Measurements from ENCODE around the gene FAM120B. TPM values are rescaled to one million over a fixed set of nuclear protein-coding genes. Genes with fewer than 3 reads are reported as not detected.
A peak's percentile ranks its signal among the peaks of the same experiment; 100 is the strongest.
"Not testable (repeated sequence)": the region's sequence is repeated elsewhere in the genome, so short reads cannot be mapped to it uniquely, and the experiment has no call there.

The FAM120B gene
- total and polyA plus RNA-seq, 8 donors: 5.6 to 18.7 (median 11.7) TPM

DNA sequence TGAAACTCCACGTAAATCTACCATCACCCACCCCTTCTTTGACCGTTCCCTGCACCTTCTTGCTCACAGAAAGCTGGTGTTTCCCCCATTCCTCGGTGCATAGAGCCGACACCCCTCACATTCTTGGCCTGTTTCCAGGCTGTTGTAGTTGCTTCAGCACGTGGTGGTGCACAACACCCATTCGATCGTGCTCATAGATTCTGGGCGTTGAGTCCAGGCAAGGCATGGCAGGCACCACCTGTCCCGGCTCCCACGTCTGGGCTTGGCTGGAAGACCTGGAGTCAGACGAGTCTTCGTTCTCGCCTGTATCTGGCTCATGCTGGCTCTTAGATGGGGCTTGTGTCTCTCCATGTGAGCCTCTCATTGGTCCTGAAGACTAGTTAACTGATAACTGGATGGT lies 100.6 kb downstream of the FAM120B start:
- 56 to 58% methylated on average over 13 of the region's 13 CpGs for WGBS, 2 donors
- Histone ChIP-seq H3K36me3 (peaks cover 0 to 25% (median 2%) of the 10 kb centered on the region in 3 donors), H3K4me3 (no peak overlapping the region), H3K4me1 (no peaks in the 10 kb centered on the region), H3K27ac (no peak overlapping the region), H3K9me3 (no peaks in the 10 kb centered on the region), H3K27me3 (peaks cover 0 to 4% (median 0%) of the 10 kb centered on the region in 4 donors)
- ATAC-seq: peak; percentile 29 to 82 (median 46)
- no peak for TF ChIP-seq CTCF (IDR thresholded peaks at IDR 0.05)
- intact Hi-C loops (cut with DNase I): no loop called here
- DNase-seq: peak in 4 of 6 donors; percentile 30 to 55 (median 34)
- FAIRE-seq: no peak

GRCh38 chr6:170407932-170408331 lies 101.4 kb downstream of the FAM120B start:
- no peaks in the 10 kb centered on the region for H3K9me3 ChIP-seq
- ATAC-seq (no peak), FAIRE-seq (no peak), DNase-seq (no peak)
- peaks cover 0 to 23% (median 2%) of the 10 kb centered on the region in 3 donors for H3K36me3 ChIP-seq
- WGBS, 2 donors: 89 to 91% methylated on average over 4 of the region's 4 CpGs
- intact Hi-C loops (cut with DNase I): no loop called here
- no peak for TF ChIP-seq CTCF (IDR thresholded peaks at IDR 0.05)
- no peak overlapping the region for H3K27ac ChIP-seq
- H3K4me3 ChIP-seq: no peak overlapping the region
- peaks cover 0 to 4% (median 0%) of the 10 kb centered on the region in 4 donors for H3K27me3 ChIP-seq
- no peaks in the 10 kb centered on the region for H3K4me1 ChIP-seq

DNA sequence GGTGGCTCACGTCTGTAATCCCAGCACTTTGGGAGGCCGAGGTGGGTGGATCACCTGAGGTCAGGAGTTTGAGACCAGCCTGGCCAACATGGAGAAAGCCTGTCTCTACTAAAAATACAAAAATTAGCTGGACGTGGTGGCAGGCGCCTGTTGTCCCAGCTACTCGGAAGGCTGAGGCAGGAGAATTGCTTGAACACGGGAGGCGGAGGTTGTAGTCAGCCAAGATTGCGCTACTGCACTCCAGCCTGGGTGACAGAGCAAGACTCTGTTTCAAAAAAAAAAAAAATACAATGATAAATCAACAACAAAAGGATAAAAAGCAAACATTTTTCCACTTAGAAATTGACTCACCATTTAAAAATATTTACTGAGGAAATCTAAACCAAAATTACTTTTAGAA lies 103.2 kb downstream of the FAM120B start:
- FAIRE-seq; H3K4me1 ChIP-seq; H3K27me3 ChIP-seq; ATAC-seq; DNase-seq; intact Hi-C loops (cut with DNase I); H3K27ac ChIP-seq; H3K9me3 ChIP-seq; H3K4me3 ChIP-seq: not testable (repeated sequence)
- peaks cover 0 to 13% (median 2%) of the 10 kb centered on the region in 3 donors for H3K36me3 ChIP-seq
- WGBS, 2 donors: 89 to 91% methylated on average over 8 of the region's 8 CpGs

DNA sequence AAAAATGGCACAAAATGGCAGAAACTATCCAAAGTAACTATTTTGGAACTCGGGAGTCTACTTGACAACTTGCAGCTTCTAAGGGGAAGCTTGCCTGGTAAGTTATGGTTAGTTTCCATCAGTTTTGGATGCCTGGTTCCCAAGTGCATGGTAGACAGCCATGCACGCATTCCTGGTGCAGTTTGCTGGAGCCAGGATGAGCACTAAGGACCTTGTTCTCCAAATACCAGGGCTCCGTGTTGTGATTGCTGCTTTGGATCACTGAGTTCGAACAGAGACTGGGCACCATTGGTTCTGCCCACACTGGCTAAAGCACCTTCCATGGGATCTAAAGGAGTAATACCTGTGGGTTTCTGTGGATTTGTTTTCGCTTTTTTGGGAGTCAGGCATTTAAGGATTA lies 103.7 kb downstream of the FAM120B start:
- Histone ChIP-seq H3K9me3 (no peaks in the 10 kb centered on the region), H3K4me3 (no peak overlapping the region), H3K36me3 (peaks cover 0 to 8% (median 2%) of the 10 kb centered on the region in 3 donors), H3K4me1 (no peaks in the 10 kb centered on the region), H3K27ac (no peak overlapping the region), H3K27me3 (peaks cover 0 to 4% (median 0%) of the 10 kb centered on the region in 4 donors)
- intact Hi-C loops (cut with DNase I): no loop called here
- no peak for FAIRE-seq
- ATAC-seq: no peak
- WGBS, 2 donors: 89 to 92% methylated on average over 5 of the region's 5 CpGs
- DNase-seq: no peak
- no peak for TF ChIP-seq CTCF (IDR thresholded peaks at IDR 0.05)

GRCh38 chr6:170415318-170415717 lies 108.8 kb downstream of the FAM120B start:
- ATAC-seq (no peak), FAIRE-seq (no peak), DNase-seq (no peak)
- Histone ChIP-seq H3K9me3 (no peaks in the 10 kb centered on the region), H3K36me3 (no peaks in the 10 kb centered on the region), H3K4me1 (no peaks in the 10 kb centered on the region), H3K27me3 (peaks cover 0 to 4% (median 0%) of the 10 kb centered on the region in 4 donors), H3K4me3 (no peak overlapping the region), H3K27ac (no peak overlapping the region)
- WGBS, 2 donors: 67 to 83% methylated on average over 4 of the region's 4 CpGs
- intact Hi-C loops (cut with DNase I): no loop called here
- no peak for TF ChIP-seq CTCF (IDR thresholded peaks at IDR 0.05)
